Keratinocyte (primary cell): ENCODE results near the gene SMARCD1. TPM values are rescaled to one million over a fixed set of nuclear protein-coding genes. Genes with fewer than 3 reads are reported as not detected.
"Not testable (repeated sequence)": the region's sequence is repeated elsewhere in the genome, so short reads cannot be mapped to it uniquely, and the experiment has no call there.

Source experiments
- DNase-seq: peaks from one replicate; pipeline ENCODE4 v3.0.0-alpha.2; 2011; ENCODE audit warnings: low read depth, missing footprints, low spot score
- FAIRE-seq: peaks from 2 replicates; lab custom pipeline; 2011; peaks lifted over from hg19 to GRCh38; lab: Jason Lieb, UNC
- H2AFZ ChIP-seq: 2 replicates; pipeline ENCODE4 v1.6.0; 2012; ENCODE audit warnings: low read length, control low read depth, inconsistent platforms; ENCODE audit not compliant: control insufficient read depth
- H3K27ac ChIP-seq: 2 replicates; pipeline ENCODE4 v1.5.1; 2011; ENCODE audit warnings: low read length; ENCODE audit not compliant: control insufficient read depth, insufficient read depth
- H3K27me3 ChIP-seq: 3 replicates; pipeline ENCODE4 v1.6.0; 2011; ENCODE audit warnings: low read length; ENCODE audit not compliant: control insufficient read depth, insufficient read depth; ENCODE audit errors: extremely low read depth
- H3K36me3 ChIP-seq, 2 experiments: 2 replicates in 1 of 2; 3 replicates in 1 of 2; pipeline ENCODE4 v1.5.1; 2011; ENCODE audit warnings: low read length in 2 of 2, mild to moderate bottlenecking in 1 of 2; ENCODE audit not compliant: control insufficient read depth in 2 of 2, insufficient read depth in 2 of 2; ENCODE audit errors: extremely low read depth in 1 of 2
- H3K4me1 ChIP-seq: 3 replicates; pipeline ENCODE4 v1.5.1; 2011; ENCODE audit warnings: low read length; ENCODE audit not compliant: control insufficient read depth, insufficient read depth; ENCODE audit errors: extremely low read depth
- H3K4me2 ChIP-seq: 3 replicates; pipeline ENCODE4 v1.6.0; 2011; ENCODE audit warnings: low read depth, low read length; ENCODE audit not compliant: control insufficient read depth, insufficient read depth; ENCODE audit errors: extremely low read depth
- H3K4me3 ChIP-seq, 3 experiments: fragments of 200-600 bp in 1 of 3; sonication (generic) in 1 of 3; 2 replicates in 2 of 3; 3 replicates in 1 of 3; pipeline ENCODE4 v1.5.1; 2011 to 2016; ENCODE audit warnings: low read length in 3 of 3, mild to moderate bottlenecking in 3 of 3, control low read depth in 2 of 3, inconsistent platforms in 1 of 3, low read depth in 1 of 3, mixed read lengths in 1 of 3, mixed run types in 1 of 3, moderate library complexity in 1 of 3; ENCODE audit not compliant: control insufficient read depth in 2 of 3, insufficient read depth in 2 of 3; ENCODE audit errors: extremely low read depth in 1 of 3
- H3K79me2 ChIP-seq: 2 replicates; pipeline ENCODE4 v1.6.0; 2012; ENCODE audit warnings: low read length; ENCODE audit not compliant: control insufficient read depth, insufficient read depth
- H3K9ac ChIP-seq: 3 replicates; pipeline ENCODE4 v1.6.0; 2011; ENCODE audit warnings: low read length; ENCODE audit not compliant: control insufficient read depth, insufficient read depth; ENCODE audit errors: extremely low read depth
- H3K9me1 ChIP-seq: 3 replicates; pipeline ENCODE4 v1.6.0; 2011; ENCODE audit warnings: low read length; ENCODE audit not compliant: control insufficient read depth, insufficient read depth; ENCODE audit errors: extremely low read depth
- H3K9me3 ChIP-seq: 2 replicates; pipeline ENCODE4 v1.5.1; 2012; ENCODE audit warnings: low read depth, low read length; ENCODE audit not compliant: control insufficient read depth
- H4K20me1 ChIP-seq: 3 replicates; pipeline ENCODE4 v1.6.0; 2011; ENCODE audit warnings: low read length; ENCODE audit not compliant: control insufficient read depth, insufficient read depth; ENCODE audit errors: extremely low read depth
- CTCF ChIP-seq, 3 experiments: IDR thresholded peaks in 1 of 3; conservative IDR thresholded peaks in 1 of 3; optimal IDR thresholded peaks in 1 of 3; 2 replicates in 2 of 3; 3 replicates in 1 of 3; pipeline versions ENCODE3 to v1.5.1; 2011; ENCODE audit warnings: low read length in 3 of 3, mild to moderate bottlenecking in 3 of 3, moderate library complexity in 2 of 3, control low read depth in 1 of 3, inconsistent platforms in 1 of 3; ENCODE audit not compliant: insufficient read depth in 2 of 3; ENCODE audit errors: extremely low read depth in 1 of 3
- EZH2 ChIP-seq: IDR thresholded peaks from one replicate; pipeline ENCODE4 v1.6.1; 2012; ENCODE audit warnings: inconsistent platforms, mild to moderate bottlenecking, low read length, moderate library complexity
- dilution Hi-C: fragments of 300-500 bp; cut with MboI; formaldehyde crosslinking; loops from one replicate; pipeline ENCODE4 v1.7.0; 2020; ENCODE audit warnings: low sequenced_read_pairs; ENCODE audit not compliant: extremely low pct_ligation_motif_present
- polyA plus RNA-seq, 5 experiments: library from polyadenylated mRNA; depleted of rRNA in 3 of 5; stranded (reverse) in 3 of 5; stranded (forward) in 1 of 5; unstranded in 1 of 5; fragments of >200 nt; gene quantifications; 1 replicate in 1 of 5; 2 replicates in 3 of 5; 3 replicates in 1 of 5; pipeline versions ENCODE4 v1.2.1 to v1.2.3, GENCODE V29; 2011 to 2012; ENCODE audit warnings: missing spikeins in 2 of 5, low read depth in 1 of 5, low replicate concordance in 1 of 5

SMARCD1 gene
- polyA plus RNA-seq, 1 donor (not counting 4 experiments of a cell fraction or from before 2014, with no cell fraction given): 56.6 TPM

DNA sequence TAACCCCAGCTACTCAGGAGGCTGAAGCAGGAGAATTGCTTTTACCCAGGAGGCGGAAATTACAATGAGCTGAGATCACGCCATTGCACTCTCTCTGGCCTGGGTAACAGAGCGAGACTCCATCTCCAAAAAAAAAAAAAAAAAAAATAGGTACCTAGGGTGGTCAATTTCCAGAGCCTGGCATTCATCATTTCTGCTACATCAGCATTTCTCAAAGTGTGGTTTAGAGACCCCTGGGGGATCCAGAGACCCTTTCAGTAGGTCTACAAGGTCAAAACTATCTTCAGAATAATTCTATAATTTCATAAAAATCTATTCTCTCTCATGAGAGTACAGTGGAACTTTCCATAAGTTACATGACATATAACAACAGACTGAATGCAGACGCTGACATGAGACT, 62.1 kb downstream of the SMARCD1 start:
- Histone ChIP-seq H3K9me3 (no peaks in the 10 kb centered on the region), H3K9ac (no peak overlapping the region), H3K4me2 (no peak overlapping the region), H3K36me3 (peaks cover 5 to 6% of the 10 kb centered on the region in 2 experiments), H3K27me3 (no peaks in the 10 kb centered on the region), H3K9me1 (no peaks in the 10 kb centered on the region), H3K79me2 (peaks cover 11% of the 10 kb centered on the region), H4K20me1 (no peaks in the 10 kb centered on the region), H3K4me3 (no peak overlapping the region), H2AFZ (no peak overlapping the region), H3K27ac (no peak overlapping the region), H3K4me1 (no peaks in the 10 kb centered on the region)
- dilution Hi-C loops: no loop called here
- DNase-seq (no peak), FAIRE-seq (no peak)
- TF ChIP-seq CTCF (optimal IDR thresholded peaks at IDR 0.05 in 1 of 3, IDR thresholded peaks at IDR 0.05 in 1 of 3, conservative IDR thresholded peaks at IDR 0.05 in 1 of 3; ENCODE audit: extremely low read depth in 1 of 3, insufficient read depth in 2 of 3, low read length in 3 of 3) (no peak), EZH2 (no peak)

GRCh38 chr12:50148011-50148410, 62.9 kb downstream of the SMARCD1 start:
- H3K9me1 ChIP-seq, H3K4me1 ChIP-seq, H3K9ac ChIP-seq, dilution Hi-C loops, FAIRE-seq, H3K9me3 ChIP-seq, H2AFZ ChIP-seq, H3K27ac ChIP-seq, H4K20me1 ChIP-seq, H3K4me2 ChIP-seq, H3K36me3 ChIP-seq, DNase-seq, H3K27me3 ChIP-seq, H3K4me3 ChIP-seq: not testable (repeated sequence)
- peaks cover 11% of the 10 kb centered on the region for H3K79me2 ChIP-seq

DNA sequence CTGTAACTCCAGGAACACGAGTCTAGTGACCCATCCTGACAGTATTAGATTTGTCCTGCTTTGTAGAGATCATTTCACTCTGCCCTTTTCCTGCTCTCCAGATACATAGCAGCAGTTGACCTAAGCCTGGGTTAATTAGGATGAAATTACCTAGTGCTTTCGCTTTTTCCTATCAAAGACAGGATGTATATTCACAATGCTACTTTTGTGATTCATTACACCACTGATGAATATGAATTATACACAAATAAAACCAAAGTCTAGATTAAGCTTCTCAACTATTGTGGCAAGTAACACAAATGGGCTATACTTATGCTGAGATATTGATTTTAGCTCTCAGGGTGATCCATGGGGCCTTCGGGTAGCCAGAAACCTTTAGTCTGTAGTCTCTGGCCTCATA, 64.2 kb downstream of the SMARCD1 start:
- Histone ChIP-seq H3K4me1 (no peaks in the 10 kb centered on the region), H3K9ac (no peak overlapping the region), H3K4me2 (no peak overlapping the region), H3K9me1 (no peaks in the 10 kb centered on the region), H3K27ac (no peak overlapping the region), H3K36me3 (peaks cover 0 to 5% of the 10 kb centered on the region in 2 experiments), H2AFZ (no peak overlapping the region), H4K20me1 (no peaks in the 10 kb centered on the region), H3K79me2 (peaks cover 16% of the 10 kb centered on the region), H3K9me3 (no peaks in the 10 kb centered on the region), H3K4me3 (no peak overlapping the region), H3K27me3 (no peaks in the 10 kb centered on the region)
- dilution Hi-C loops: no loop called here
- FAIRE-seq (no peak), DNase-seq (no peak)
- TF ChIP-seq CTCF (optimal IDR thresholded peaks at IDR 0.05 in 1 of 3, IDR thresholded peaks at IDR 0.05 in 1 of 3, conservative IDR thresholded peaks at IDR 0.05 in 1 of 3; ENCODE audit: extremely low read depth in 1 of 3, insufficient read depth in 2 of 3, low read length in 3 of 3) (no peak), EZH2 (no peak)
